Activated CD4-positive, alpha-beta T cell treated with anti-CD3 and anti-CD28 coated beads, Interleukin-2, amount 10 ng/mL, durations not matched to agents 7 days and 5 days (primary cell): ENCODE measurements around the gene QSOX2. TPM values are rescaled to one million over a fixed set of nuclear protein-coding genes. Genes with fewer than 3 reads are reported as not detected.

ENCODE experiments used
- CTCF ChIA-PET: fragments of 350-600 bp; sonication (Branson Sonifier 250); formaldehyde crosslinking; loops from one replicate; lab custom pipeline; 2021; ENCODE audit warnings: antibody characterized with exemption; lab: Charles Lee
- POLR2A ChIA-PET: fragments of 350-600 bp; sonication (Branson Sonifier 250); formaldehyde crosslinking; loops from one replicate; lab custom pipeline; 2021; ENCODE audit warnings: antibody characterized with exemption; lab: Charles Lee
- DNase-seq: peaks from one replicate; pipeline ENCODE4 v3.0.0-alpha.2; 2020
- H3K27ac Mint-ChIP-seq: one replicate; pipeline ENCODE4 v1.8.0; 2021; ENCODE audit warnings: mild to moderate bottlenecking, moderate library complexity, mixed read lengths
- H3K27me3 Mint-ChIP-seq: one replicate; pipeline ENCODE4 v1.8.0; 2021; ENCODE audit warnings: mixed read lengths
- H3K36me3 Mint-ChIP-seq: one replicate; pipeline ENCODE4 v1.8.0; 2021; ENCODE audit warnings: low read depth, mixed read lengths
- H3K4me1 Mint-ChIP-seq: one replicate; pipeline ENCODE4 v1.8.0; 2021; ENCODE audit warnings: mixed read lengths
- H3K4me3 Mint-ChIP-seq: one replicate; pipeline ENCODE4 v1.8.0; 2021; ENCODE audit warnings: mild to moderate bottlenecking, moderate library complexity, mixed read lengths
- H3K9me3 Mint-ChIP-seq: one replicate; pipeline ENCODE4 v1.8.0; 2021; ENCODE audit warnings: mixed read lengths
- total RNA-seq, 2 experiments: library from RNA; stranded (reverse); gene quantifications; one replicate each; pipeline ENCODE4 v1.2.3, GENCODE V29; 2021

QSOX2 gene
- total RNA-seq, 2 experiments from 2014 or later, result 13.7 to 14.0 TPM

DNA sequence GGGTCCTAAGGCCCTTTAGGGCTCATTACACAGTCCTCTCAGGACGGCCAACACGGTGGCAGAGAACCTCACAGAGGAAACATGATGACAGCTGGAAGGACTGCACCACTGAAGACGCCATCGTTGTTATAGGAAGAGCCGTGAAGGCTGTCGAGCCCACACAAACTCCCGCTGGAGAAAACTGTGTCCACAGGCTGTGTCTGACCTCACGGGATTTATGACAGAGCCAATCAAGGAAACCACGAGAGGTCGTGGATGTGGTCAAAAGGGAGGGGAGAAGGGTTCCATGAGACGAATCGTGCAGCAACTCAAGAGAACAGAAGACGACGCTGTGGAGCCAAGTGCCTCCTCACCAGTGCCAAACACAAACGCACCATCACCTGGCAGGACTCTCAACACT lies 12.2 kb downstream of the QSOX2 start:
- Mint-ChIP-seq H3K4me1 (peaks cover 47% of the 10 kb centered on the region), H3K27me3 (no peaks in the 10 kb centered on the region), H3K36me3 (peaks cover 4% of the 10 kb centered on the region), H3K9me3 (no peaks in the 10 kb centered on the region), H3K27ac (peak overlapping the region; percentile 71), H3K4me3 (no peak overlapping the region)
- POLR2A ChIA-PET, result no interaction called here
- CTCF ChIA-PET, result no interaction called here
- no peak for DNase-seq

DNA sequence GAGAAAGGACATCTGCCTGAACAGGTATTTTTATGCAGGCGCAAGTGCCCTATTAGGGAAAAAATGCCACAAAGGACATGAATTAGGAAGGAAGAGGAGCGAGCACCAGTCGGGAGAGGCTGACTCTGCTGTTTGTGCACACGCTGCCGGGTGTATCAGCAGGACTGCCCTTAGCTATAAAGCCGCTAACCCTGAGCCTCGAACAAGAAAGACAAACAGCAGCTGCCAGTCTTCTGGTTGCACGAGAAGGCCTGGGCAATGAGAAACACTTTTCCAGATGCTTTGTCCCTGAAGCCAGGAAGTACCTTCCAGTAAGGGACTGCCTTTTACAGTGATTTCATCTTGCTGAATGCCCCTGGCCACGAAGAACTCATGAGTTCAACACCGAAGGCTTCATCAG lies 12.6 kb downstream of the QSOX2 start:
- no peaks in the 10 kb centered on the region for H3K27me3 Mint-ChIP-seq
- peak overlapping the region; percentile 90 for H3K27ac Mint-ChIP-seq
- CTCF ChIA-PET, result no interaction called here
- H3K9me3 Mint-ChIP-seq, result no peaks in the 10 kb centered on the region
- DNase-seq, result no peak
- peaks cover 49% of the 10 kb centered on the region for H3K4me1 Mint-ChIP-seq
- H3K36me3 Mint-ChIP-seq, result peaks cover 4% of the 10 kb centered on the region
- no peak overlapping the region for H3K4me3 Mint-ChIP-seq
- POLR2A ChIA-PET, result no interaction called here

GRCh38 chr9:136231478-136232297 lies 13.9 kb downstream of the QSOX2 start:
- peak; percentile 55 for DNase-seq
- POLR2A ChIA-PET, result no interaction called here
- peaks cover 4% of the 10 kb centered on the region for H3K36me3 Mint-ChIP-seq
- peaks cover 48% of the 10 kb centered on the region for H3K4me1 Mint-ChIP-seq
- peak overlapping the region; percentile 62 for H3K4me3 Mint-ChIP-seq
- CTCF ChIA-PET, result no interaction called here
- H3K9me3 Mint-ChIP-seq, result no peaks in the 10 kb centered on the region
- H3K27me3 Mint-ChIP-seq, result no peaks in the 10 kb centered on the region
- peak overlapping the region; percentile 90 for H3K27ac Mint-ChIP-seq

- peaks cover 49% of the 10 kb centered on the region for H3K4me1 Mint-ChIP-seq
- CTCF ChIA-PET, result no interaction called here
- H3K4me3 Mint-ChIP-seq, result no peak overlapping the region
- no peak for DNase-seq
- H3K27ac Mint-ChIP-seq, result peak overlapping the region; percentile 63
- POLR2A ChIA-PET, result no interaction called here
- H3K27me3 Mint-ChIP-seq, result no peaks in the 10 kb centered on the region
- no peaks in the 10 kb centered on the region for H3K9me3 Mint-ChIP-seq
- H3K36me3 Mint-ChIP-seq, result peaks cover 4% of the 10 kb centered on the region
Observed at GRCh38 chr9:136230773-136231172, 14.8 kb downstream of the QSOX2 start.

- CTCF ChIA-PET, result no interaction called here
- no peak overlapping the region for H3K4me3 Mint-ChIP-seq
- peaks cover 4% of the 10 kb centered on the region for H3K36me3 Mint-ChIP-seq
- H3K27ac Mint-ChIP-seq, result peak overlapping the region; percentile 63
- no peak for DNase-seq
- no peaks in the 10 kb centered on the region for H3K27me3 Mint-ChIP-seq
- POLR2A ChIA-PET, result no interaction called here
- H3K9me3 Mint-ChIP-seq, result no peaks in the 10 kb centered on the region
- H3K4me1 Mint-ChIP-seq, result peaks cover 51% of the 10 kb centered on the region
Observed at GRCh38 chr9:136230365-136230764, 15.2 kb downstream of the QSOX2 start.

- no peak for DNase-seq
- Mint-ChIP-seq H3K36me3 (no peaks in the 10 kb centered on the region), H3K4me3 (no peak overlapping the region), H3K27me3 (no peaks in the 10 kb centered on the region), H3K4me1 (peaks cover 50% of the 10 kb centered on the region), H3K27ac (peak overlapping the region; percentile 17), H3K9me3 (no peaks in the 10 kb centered on the region)
- CTCF ChIA-PET, result no interaction called here
- POLR2A ChIA-PET, result no interaction called here
Observed at GRCh38 chr9:136229096-136230065, 16.2 kb downstream of the QSOX2 start.

- no peak overlapping the region for H3K4me3 Mint-ChIP-seq
- peaks cover 40% of the 10 kb centered on the region for H3K4me1 Mint-ChIP-seq
- ChIA-PET POLR2A (no interaction called here), CTCF (interaction anchor here (0.6 kb wide), 1 partner anchor 261 kb away, joined by 3 read pairs; no protein-coding TSS in a partner anchor)
- H3K36me3 Mint-ChIP-seq, result peaks cover 2% of the 10 kb centered on the region
- H3K27me3 Mint-ChIP-seq, result no peaks in the 10 kb centered on the region
- no peak for DNase-seq
- peak overlapping the region; percentile 1 for H3K27ac Mint-ChIP-seq
- no peaks in the 10 kb centered on the region for H3K9me3 Mint-ChIP-seq
Observed at GRCh38 chr9:136228107-136228875, 17.3 kb downstream of the QSOX2 start.

DNA sequence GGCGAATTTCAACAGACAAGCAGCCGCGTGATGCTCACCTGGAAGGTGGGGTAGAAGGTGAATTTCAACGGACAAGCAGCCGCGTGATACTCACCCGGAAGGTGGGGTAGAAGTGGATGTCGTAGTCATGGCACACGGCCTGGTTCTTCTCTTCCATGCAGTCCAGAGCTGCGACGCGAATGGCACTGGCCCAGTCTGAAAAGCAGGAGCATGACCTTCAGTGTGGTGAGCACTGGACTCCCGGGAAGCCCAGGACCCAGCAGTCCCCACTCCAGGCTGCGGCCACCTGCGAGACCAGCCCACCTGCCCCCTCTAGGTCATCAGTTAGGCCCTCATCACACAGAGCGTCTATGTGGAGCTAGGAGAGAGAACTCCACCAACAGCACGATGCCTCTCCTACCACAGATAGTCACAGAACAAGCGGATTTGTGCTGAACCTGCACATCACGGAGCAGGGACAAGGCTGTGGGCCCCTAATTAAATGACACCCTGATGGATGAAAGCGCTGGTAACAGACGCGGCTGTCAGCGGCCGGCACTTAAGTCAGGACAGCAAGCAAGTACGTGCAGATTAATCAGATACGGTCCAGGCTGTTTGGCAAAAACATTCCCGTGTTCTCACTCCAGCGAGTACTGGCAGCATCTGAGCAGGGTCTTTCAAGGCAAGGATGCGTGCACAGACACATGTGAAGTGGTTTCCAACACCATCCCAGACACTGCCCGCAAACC lies 18.8 kb downstream of the QSOX2 start:
- DNase-seq, result no peak
- Mint-ChIP-seq H3K4me3 (no peak overlapping the region), H3K27ac (no peak overlapping the region), H3K4me1 (peaks cover 28% of the 10 kb centered on the region), H3K9me3 (no peaks in the 10 kb centered on the region), H3K27me3 (no peaks in the 10 kb centered on the region), H3K36me3 (peaks cover 3% of the 10 kb centered on the region)
- ChIA-PET POLR2A (no interaction called here), CTCF (no interaction called here)

GRCh38 chr9:136225748-136226679 lies 19.6 kb downstream of the QSOX2 start:
- peaks cover 6% of the 10 kb centered on the region for H3K36me3 Mint-ChIP-seq
- peak overlapping the region; percentile 81 for H3K27ac Mint-ChIP-seq
- ChIA-PET CTCF (interaction anchor here (1.4 to 1.6 kb wide), 2 partner anchors 12 to 43 kb away, joined by 3 to 4 read pairs; no protein-coding TSS in a partner anchor), POLR2A (no interaction called here)
- DNase-seq, result peak; percentile 77
- H3K9me3 Mint-ChIP-seq, result no peaks in the 10 kb centered on the region
- H3K4me1 Mint-ChIP-seq, result peaks cover 27% of the 10 kb centered on the region
- H3K4me3 Mint-ChIP-seq, result no peak overlapping the region
- H3K27me3 Mint-ChIP-seq, result no peaks in the 10 kb centered on the region

GRCh38 chr9:136225366-136225747 lies 20.3 kb downstream of the QSOX2 start:
- Mint-ChIP-seq H3K9me3 (no peaks in the 10 kb centered on the region), H3K27me3 (no peaks in the 10 kb centered on the region), H3K27ac (peak overlapping the region; percentile 81), H3K4me1 (peaks cover 25% of the 10 kb centered on the region), H3K36me3 (peaks cover 6% of the 10 kb centered on the region), H3K4me3 (peak overlapping the region; percentile 3)
- DNase-seq, result no peak
- ChIA-PET CTCF (interaction anchor here (1.0 to 1.6 kb wide), 4 partner anchors 13 to 43 kb away, joined by 3 to 4 read pairs (median 3); no protein-coding TSS in a partner anchor), POLR2A (no interaction called here)
